A673 (cell line): ENCODE results near the gene SGF29.
"Not testable (repeated sequence)": the region's sequence is repeated elsewhere in the genome, so short reads cannot be mapped to it uniquely, and the experiment has no call there.

Experiments used
- CTCF ChIP-seq: fragments of 300-800, 200-600 bp; sonication (generic); conservative IDR thresholded peaks from 2 replicates; pipeline ENCODE4 v1.5.1; 2017; ENCODE audit warnings: low read depth, mild to moderate bottlenecking, antibody characterized with exemption, low read length, moderate library complexity, mixed read lengths
- EZH2 ChIP-seq: fragments of 200-600 bp; sonication (generic); IDR thresholded peaks from 2 replicates; pipeline ENCODE4 v1.6.1; 2017; ENCODE audit warnings: borderline replicate concordance, low read depth, mild to moderate bottlenecking, mixed read lengths, antibody characterized with exemption, low read length; ENCODE audit not compliant: poor library complexity, severe bottlenecking

GRCh38 chr16:28637765-28638164 is 84.0 kb downstream of the SGF29 start, which contains the start of gene NPIPB8:
- not testable (repeated sequence) for TF ChIP-seq CTCF, EZH2
